Loucy (cell line): Measurements from ENCODE around the gene MRGPRE.

Experiments used
- H2AFZ ChIP-seq: fragments of 200-600 bp; sonication (generic); 2 replicates; pipeline ENCODE4 v1.6.0; 2016; ENCODE audit warnings: antibody characterized with exemption, mild to moderate bottlenecking, low read length, moderate library complexity
- H3F3A ChIP-seq: fragments of 200-600 bp; 2 replicates; pipeline ENCODE4 v1.6.0; 2016; ENCODE audit warnings: antibody characterized with exemption, low read depth, mild to moderate bottlenecking
- H3K27me3 ChIP-seq: fragments of 200-600 bp; sonication (generic); 2 replicates; pipeline ENCODE4 v1.6.1; 2014; ENCODE audit warnings: low read length, mild to moderate bottlenecking; ENCODE audit not compliant: insufficient read depth, poor library complexity, severe bottlenecking
- H3K36me3 ChIP-seq: fragments of 200-600 bp; sonication (generic); 2 replicates; pipeline ENCODE4 v1.6.1; 2016; ENCODE audit warnings: low read length; ENCODE audit not compliant: insufficient read depth
- H3K4me1 ChIP-seq: fragments of 200-600 bp; sonication (generic); 2 replicates; pipeline ENCODE4 v1.5.1; 2014; ENCODE audit warnings: low read length, mild to moderate bottlenecking; ENCODE audit not compliant: insufficient read depth, poor library complexity, severe bottlenecking
- H3K4me2 ChIP-seq: fragments of 200-600 bp; sonication (generic); 2 replicates; pipeline ENCODE4 v1.6.0; 2014; ENCODE audit warnings: antibody characterized with exemption, low read length, low read depth, mild to moderate bottlenecking; ENCODE audit not compliant: poor library complexity, severe bottlenecking
- H3K4me3 ChIP-seq: fragments of 200-600 bp; sonication (generic); 2 replicates; pipeline ENCODE4 v1.5.1; 2014; ENCODE audit warnings: low read length, mild to moderate bottlenecking, mixed read lengths; ENCODE audit not compliant: poor library complexity, severe bottlenecking
- H3K79me2 ChIP-seq: fragments of 200-600 bp; sonication (generic); 2 replicates; pipeline ENCODE4 v1.6.1; 2014; ENCODE audit warnings: low read length; ENCODE audit not compliant: insufficient read depth
- H3K9ac ChIP-seq: fragments of 200-600 bp; sonication (generic); 2 replicates; pipeline ENCODE4 v1.6.0; 2014; ENCODE audit warnings: mild to moderate bottlenecking, low read depth, low read length, moderate library complexity; ENCODE audit not compliant: poor library complexity, severe bottlenecking
- H3K9me2 ChIP-seq: fragments of 200-600 bp; sonication (generic); replicated peaks from 2 replicates; pipeline ENCODE4 v1.6.1; 2016; ENCODE audit warnings: low read depth, low read length, mixed read lengths
- H3K9me3 ChIP-seq: fragments of 200-600 bp; sonication (generic); 2 replicates; pipeline ENCODE4 v1.6.1; 2014; ENCODE audit warnings: mild to moderate bottlenecking, antibody characterized with exemption, low read length, low read depth; ENCODE audit not compliant: insufficient read depth
- H4K20me1 ChIP-seq: fragments of 200-600 bp; sonication (generic); 2 replicates; pipeline ENCODE4 v1.6.0; 2014; ENCODE audit warnings: antibody characterized with exemption, low read length, mild to moderate bottlenecking; ENCODE audit not compliant: insufficient read depth, poor library complexity, severe bottlenecking
- CTCF ChIP-seq: fragments of 200-600 bp; sonication (generic); conservative IDR thresholded peaks from 2 replicates; pipeline ENCODE4 v1.5.1; 2014; ENCODE audit warnings: mild to moderate bottlenecking, antibody characterized with exemption, low read length
- EZH2phosphoT487 ChIP-seq: fragments of 200-600 bp; IDR thresholded peaks from 2 replicates; pipeline ENCODE4 v1.6.1; 2018; ENCODE audit warnings: antibody characterized with exemption, mild to moderate bottlenecking, moderate library complexity, borderline replicate concordance

The MRGPRE gene

GRCh38 chr11:3243880-3244279, 11.7 kb upstream of the MRGPRE start:
- Histone ChIP-seq H3K9me2 (no peaks in the 10 kb centered on the region), H3K4me2 (no peak overlapping the region), H3K9me3 (no peaks in the 10 kb centered on the region), H3F3A (no peaks in the 10 kb centered on the region), H3K9ac (no peak overlapping the region), H2AFZ (no peak overlapping the region), H3K4me3 (no peak overlapping the region), H3K4me1 (no peaks in the 10 kb centered on the region), H4K20me1 (no peaks in the 10 kb centered on the region), H3K79me2 (no peaks in the 10 kb centered on the region), H3K27me3 (no peaks in the 10 kb centered on the region), H3K36me3 (no peaks in the 10 kb centered on the region)
- TF ChIP-seq EZH2phosphoT487 = no peak
- TF ChIP-seq CTCF = no peak

- H3K9me2 ChIP-seq = no peaks in the 10 kb centered on the region
These were observed 4.9 kb upstream of the MRGPRE start for GRCh38 chr11:3237119-3237518.

GRCh38 chr11:3234846-3235245, 2.6 kb upstream of the MRGPRE start:
- TF ChIP-seq CTCF (no peak), EZH2phosphoT487 (no peak)
- Histone ChIP-seq H3K9me3 (no peaks in the 10 kb centered on the region), H3K9me2 (no peaks in the 10 kb centered on the region), H3F3A (no peaks in the 10 kb centered on the region), H3K27me3 (no peaks in the 10 kb centered on the region), H3K4me1 (no peaks in the 10 kb centered on the region), H3K9ac (no peak overlapping the region), H3K36me3 (no peaks in the 10 kb centered on the region), H2AFZ (no peak overlapping the region), H4K20me1 (no peaks in the 10 kb centered on the region), H3K4me3 (no peak overlapping the region), H3K79me2 (no peaks in the 10 kb centered on the region), H3K4me2 (no peak overlapping the region)

More at GRCh38 chr11:3237119-3237518, 4.9 kb upstream of the MRGPRE start:
- Histone ChIP-seq H3K4me3 (no peak overlapping the region), H3K36me3 (no peaks in the 10 kb centered on the region), H3K79me2 (no peaks in the 10 kb centered on the region), H4K20me1 (no peaks in the 10 kb centered on the region), H3K9ac (no peak overlapping the region), H3F3A (no peaks in the 10 kb centered on the region), H3K4me1 (no peaks in the 10 kb centered on the region), H3K4me2 (no peak overlapping the region), H3K27me3 (no peaks in the 10 kb centered on the region), H3K9me3 (no peaks in the 10 kb centered on the region), H2AFZ (no peak overlapping the region)
- TF ChIP-seq CTCF (no peak), EZH2phosphoT487 (no peak)
